ENCODE measurements around the gene TUBA4B.

- no peak for TF ChIP-seq CTCF (IDR thresholded peaks at IDR 0.05 in 4 of 5, conservative IDR thresholded peaks at IDR 0.05 in 1 of 5)
- TF ChIP-seq POLR2A (IDR thresholded peaks at IDR 0.05): no peak
These were observed 28.5 kb downstream of the TUBA4B start for GRCh38 chr2:219281588-219281987.
